H9 (cell line): ENCODE measurements around the gene PPM1B. TPM values are rescaled to one million over a fixed set of nuclear protein-coding genes. Genes with fewer than 3 reads are reported as not detected.

Source experiments
- DNase-seq: peaks from one replicate; pipeline ENCODE4 v3.0.0-alpha.2; 2017
- H2AFZ ChIP-seq: one replicate; pipeline ENCODE4 v1.6.1; 2013; ENCODE audit warnings: mild to moderate bottlenecking, low read length, control low read depth, moderate library complexity
- H2AK5ac ChIP-seq: 2 replicates; pipeline ENCODE4 v1.6.1; 2013; ENCODE audit warnings: low read length, control low read depth, mixed read lengths; ENCODE audit not compliant: insufficient read length
- H2BK120ac ChIP-seq: one replicate; pipeline ENCODE4 v1.6.1; 2013; ENCODE audit warnings: low read depth, mild to moderate bottlenecking, low read length, control low read depth, inconsistent platforms; ENCODE audit not compliant: poor library complexity, severe bottlenecking
- H2BK12ac ChIP-seq: 2 replicates; pipeline ENCODE4 v1.6.1; 2013; ENCODE audit warnings: low read length, control low read depth, mixed read lengths, low read depth; ENCODE audit not compliant: insufficient read length
- H2BK15ac ChIP-seq: 2 replicates; pipeline ENCODE4 v1.6.1; 2013; ENCODE audit warnings: low read depth, low read length, control low read depth
- H2BK20ac ChIP-seq: one replicate; pipeline ENCODE4 v1.6.1; 2013; ENCODE audit warnings: low read depth, mild to moderate bottlenecking, low read length, control low read depth, inconsistent platforms; ENCODE audit not compliant: poor library complexity, severe bottlenecking
- H2BK5ac ChIP-seq: 2 replicates; pipeline ENCODE4 v1.6.1; 2013; ENCODE audit warnings: low read length, control low read depth, mixed read lengths; ENCODE audit not compliant: insufficient read length
- H3K14ac ChIP-seq: 2 replicates; pipeline ENCODE4 v1.6.1; 2013; ENCODE audit warnings: low read length, control low read depth; ENCODE audit not compliant: insufficient read depth
- H3K18ac ChIP-seq: 2 replicates; pipeline ENCODE4 v1.6.1; 2013; ENCODE audit warnings: low read depth, mild to moderate bottlenecking, mixed read lengths, low read length, control low read depth; ENCODE audit not compliant: insufficient read length
- H3K23ac ChIP-seq: 2 replicates; pipeline ENCODE4 v1.6.1; 2013; ENCODE audit warnings: low read length, control low read depth, mixed read lengths, low read depth; ENCODE audit not compliant: insufficient read length
- H3K23me2 ChIP-seq: 2 replicates; pipeline ENCODE4 v1.6.1; 2013; ENCODE audit warnings: low read depth, mild to moderate bottlenecking, mixed read lengths, low read length, control low read depth; ENCODE audit not compliant: insufficient read length, poor library complexity, severe bottlenecking
- H3K27ac ChIP-seq: 2 replicates; pipeline ENCODE4 v1.5.1; 2013; ENCODE audit warnings: low read length, control low read depth, mixed read lengths, low read depth; ENCODE audit not compliant: insufficient read length
- H3K27me3 ChIP-seq: 2 replicates; pipeline ENCODE4 v1.6.1; 2013; ENCODE audit warnings: low read length, control low read depth, inconsistent platforms; ENCODE audit not compliant: insufficient read depth
- H3K4ac ChIP-seq: 2 replicates; pipeline ENCODE4 v1.6.1; 2013; ENCODE audit warnings: low read depth, mild to moderate bottlenecking, control low read depth, inconsistent platforms, low read length, moderate library complexity
- H3K4me1 ChIP-seq: 2 replicates; pipeline ENCODE4 v1.6.1; 2013; ENCODE audit warnings: low read length, control low read depth, inconsistent platforms; ENCODE audit not compliant: insufficient read depth
- H3K4me2 ChIP-seq: 2 replicates; pipeline ENCODE4 v1.6.1; 2013; ENCODE audit warnings: low read length, control low read depth, mixed read lengths; ENCODE audit not compliant: insufficient read length, insufficient read depth
- H3K56ac ChIP-seq: 2 replicates; pipeline ENCODE4 v1.6.1; 2013; ENCODE audit warnings: low read depth, mild to moderate bottlenecking, mixed read lengths, low read length, control low read depth; ENCODE audit not compliant: insufficient read length
- H3K79me1 ChIP-seq: 2 replicates; pipeline ENCODE4 v1.6.1; 2013; ENCODE audit warnings: low read depth, mild to moderate bottlenecking, moderate library complexity, low read length, control low read depth, inconsistent platforms; ENCODE audit not compliant: insufficient read depth, poor library complexity, severe bottlenecking
- H3K79me2 ChIP-seq: 2 replicates; pipeline ENCODE4 v1.6.1; 2013; ENCODE audit warnings: low read length, control low read depth, inconsistent platforms; ENCODE audit not compliant: insufficient read depth
- H3K9ac ChIP-seq: 2 replicates; pipeline ENCODE4 v1.6.1; 2013; ENCODE audit warnings: low read length, control low read depth, mixed read lengths; ENCODE audit not compliant: insufficient read length; ENCODE audit errors: extremely low read depth
- H3K9me3 ChIP-seq: one replicate; pipeline ENCODE4 v1.6.1; 2013; ENCODE audit warnings: low read depth, low read length, inconsistent platforms; ENCODE audit not compliant: control insufficient read depth
- H3T11ph ChIP-seq: one replicate; pipeline ENCODE4 v1.6.1; 2013; ENCODE audit warnings: mild to moderate bottlenecking, low read length, control low read depth, inconsistent platforms
- H4K20me1 ChIP-seq: one replicate; pipeline ENCODE4 v1.6.1; 2013; ENCODE audit not compliant: control insufficient read depth, insufficient read length, insufficient read depth
- H4K5ac ChIP-seq: 2 replicates; pipeline ENCODE4 v1.6.1; 2013; ENCODE audit warnings: low read depth, mild to moderate bottlenecking, mixed read lengths, low read length, control low read depth; ENCODE audit not compliant: insufficient read length
- H4K8ac ChIP-seq: replicated peaks from 2 replicates; pipeline ENCODE4 v1.6.1; 2013; ENCODE audit warnings: low read length, control low read depth, mixed read lengths, low read depth; ENCODE audit not compliant: insufficient read length
- H4K91ac ChIP-seq: 2 replicates; pipeline ENCODE4 v1.6.1; 2013; ENCODE audit warnings: low read depth, mild to moderate bottlenecking, moderate library complexity, mixed read lengths, low read length, control low read depth; ENCODE audit not compliant: insufficient read length
- H3K27ac Mint-ChIP-seq, 3 experiments: 2 replicates in 2 of 3; 3 replicates in 1 of 3; pipeline ENCODE4 v1.8.0; 2020 to 2021; ENCODE audit warnings: mixed read lengths in 3 of 3, mild to moderate bottlenecking in 1 of 3, moderate library complexity in 1 of 3
- H3K27me3 Mint-ChIP-seq: 2 replicates; pipeline ENCODE4 v1.8.0; 2021; ENCODE audit warnings: low read depth, mild to moderate bottlenecking, moderate library complexity, mixed read lengths
- H3K36me3 Mint-ChIP-seq, 3 experiments: 2 replicates in 2 of 3; 3 replicates in 1 of 3; pipeline ENCODE4 v1.8.0; 2020 to 2021; ENCODE audit warnings: low read depth in 3 of 3, mixed read lengths in 3 of 3; ENCODE audit not compliant: insufficient read depth in 1 of 3
- H3K4me1 Mint-ChIP-seq, 2 experiments: 2 replicates each; pipeline ENCODE4 v1.8.0; 2020; ENCODE audit warnings: mixed read lengths in 2 of 2
- H3K4me3 Mint-ChIP-seq, 2 experiments: 2 replicates in 1 of 2; 3 replicates in 1 of 2; pipeline ENCODE4 v1.8.0; 2020 to 2021; ENCODE audit warnings: mild to moderate bottlenecking in 2 of 2, mixed read lengths in 2 of 2, moderate library complexity in 1 of 2
- H3K9me3 Mint-ChIP-seq, 2 experiments: 2 replicates in 1 of 2; 3 replicates in 1 of 2; pipeline ENCODE4 v1.8.0; 2020; ENCODE audit warnings: mild to moderate bottlenecking in 2 of 2, mixed read lengths in 2 of 2, moderate library complexity in 1 of 2
- WGBS: extraction: QIAGEN DNeasy Blood & Tissue Kit; methylation state at CpG from one replicate; pipeline ENCODE4 v1.1.7; 2013; ENCODE audit warnings: missing lambda C conversion rate, low lambda C conversion rate, mixed read lengths; ENCODE audit not compliant: insufficient read length; ENCODE audit errors: extremely low coverage; 5-methylcytosine and 5-hydroxymethylcytosine counted together
- total RNA-seq: library from RNA; stranded (reverse); gene quantifications from 2 replicates; pipeline ENCODE4 v1.2.1, GENCODE V29; 2021
- TF ChIP-seq, protein P1 (sequence below): fragments of 200-600 bp; sonication (generic); conservative IDR thresholded peaks from 3 replicates; pipeline ENCODE4 v1.8.0; 2021; ENCODE audit warnings: antibody characterized with exemption, mild to moderate bottlenecking

PPM1B gene
- total RNA-seq, 1 experiment from 2014 or later, result 156 TPM

DNA sequence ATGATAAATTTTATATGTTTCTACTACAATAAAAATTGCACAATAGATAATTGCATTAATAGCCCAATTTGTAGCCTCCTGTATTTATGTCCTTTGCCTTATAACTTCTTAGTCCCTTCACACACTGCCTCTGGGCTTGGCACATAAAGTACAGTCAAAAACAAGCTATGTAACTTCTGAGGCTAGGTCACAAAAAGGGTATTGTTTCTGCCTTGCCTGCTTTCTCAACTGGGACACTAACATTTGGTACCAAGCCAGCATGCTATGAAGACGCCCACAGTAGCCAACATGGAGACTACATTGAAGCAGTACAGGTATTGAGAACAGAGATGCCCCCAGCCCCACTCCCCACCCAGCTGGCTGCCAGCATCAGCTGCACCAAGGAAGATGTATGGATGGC, 101.2 kb downstream of the PPM1B start:
- Histone ChIP-seq H4K20me1 (no peaks in the 10 kb centered on the region), H4K91ac (no peak overlapping the region), H3K9ac (no peak overlapping the region), H3K18ac (no peak overlapping the region), H3K4ac (no peak overlapping the region), H3K14ac (no peak overlapping the region), H3K79me1 (no peaks in the 10 kb centered on the region), H3K23ac (no peak overlapping the region), H3K27ac (no peak overlapping the region), H3K4me2 (no peak overlapping the region), H3K56ac (no peak overlapping the region), H2AK5ac (no peak overlapping the region), H3K23me2 (no peaks in the 10 kb centered on the region), H3T11ph (no peak overlapping the region), H3K27me3 (no peaks in the 10 kb centered on the region), H2BK12ac (no peak overlapping the region), H2BK15ac (no peak overlapping the region), H4K8ac (no peak overlapping the region), H2BK20ac (no peak overlapping the region), H3K79me2 (no peaks in the 10 kb centered on the region), H4K5ac (no peak overlapping the region), H3K9me3 (no peaks in the 10 kb centered on the region), H2BK5ac (no peak overlapping the region), H2AFZ (no peak overlapping the region), H3K4me1 (no peaks in the 10 kb centered on the region), H2BK120ac (no peak overlapping the region)
- no peak overlapping the region for H3K27ac Mint-ChIP-seq
- no peak overlapping the region for H3K4me3 Mint-ChIP-seq
- peaks cover 12 to 16% of the 10 kb centered on the region in 2 experiments for H3K4me1 Mint-ChIP-seq
- WGBS, result no CpG with 5 or more reads among the region's 1 CpG
- H3K27me3 Mint-ChIP-seq, result no peaks in the 10 kb centered on the region; the same call in 1 of the 2 replicates
- TF ChIP-seq, protein P1, sequence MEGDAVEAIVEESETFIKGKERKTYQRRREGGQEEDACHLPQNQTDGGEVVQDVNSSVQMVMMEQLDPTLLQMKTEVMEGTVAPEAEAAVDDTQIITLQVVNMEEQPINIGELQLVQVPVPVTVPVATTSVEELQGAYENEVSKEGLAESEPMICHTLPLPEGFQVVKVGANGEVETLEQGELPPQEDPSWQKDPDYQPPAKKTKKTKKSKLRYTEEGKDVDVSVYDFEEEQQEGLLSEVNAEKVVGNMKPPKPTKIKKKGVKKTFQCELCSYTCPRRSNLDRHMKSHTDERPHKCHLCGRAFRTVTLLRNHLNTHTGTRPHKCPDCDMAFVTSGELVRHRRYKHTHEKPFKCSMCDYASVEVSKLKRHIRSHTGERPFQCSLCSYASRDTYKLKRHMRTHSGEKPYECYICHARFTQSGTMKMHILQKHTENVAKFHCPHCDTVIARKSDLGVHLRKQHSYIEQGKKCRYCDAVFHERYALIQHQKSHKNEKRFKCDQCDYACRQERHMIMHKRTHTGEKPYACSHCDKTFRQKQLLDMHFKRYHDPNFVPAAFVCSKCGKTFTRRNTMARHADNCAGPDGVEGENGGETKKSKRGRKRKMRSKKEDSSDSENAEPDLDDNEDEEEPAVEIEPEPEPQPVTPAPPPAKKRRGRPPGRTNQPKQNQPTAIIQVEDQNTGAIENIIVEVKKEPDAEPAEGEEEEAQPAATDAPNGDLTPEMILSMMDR, result no peak
- H3K9me3 Mint-ChIP-seq, result no peaks in the 10 kb centered on the region
- no peaks in the 10 kb centered on the region for H3K36me3 Mint-ChIP-seq
- no peak for DNase-seq
